HG03108 (cell line): ENCODE data around the gene XYLT1.

Experiments
- ATAC-seq: cut with Tn5 transposase; IDR thresholded peaks from one replicate; pipeline ENCODE4 v1.9.1; 2021; ENCODE audit warnings: moderate library complexity; ENCODE audit not compliant: unreplicated experiment

Gene XYLT1

GRCh38 chr16:17459903-17460521 is 10.7 kb downstream of the XYLT1 start:
- no peak for ATAC-seq

DNA sequence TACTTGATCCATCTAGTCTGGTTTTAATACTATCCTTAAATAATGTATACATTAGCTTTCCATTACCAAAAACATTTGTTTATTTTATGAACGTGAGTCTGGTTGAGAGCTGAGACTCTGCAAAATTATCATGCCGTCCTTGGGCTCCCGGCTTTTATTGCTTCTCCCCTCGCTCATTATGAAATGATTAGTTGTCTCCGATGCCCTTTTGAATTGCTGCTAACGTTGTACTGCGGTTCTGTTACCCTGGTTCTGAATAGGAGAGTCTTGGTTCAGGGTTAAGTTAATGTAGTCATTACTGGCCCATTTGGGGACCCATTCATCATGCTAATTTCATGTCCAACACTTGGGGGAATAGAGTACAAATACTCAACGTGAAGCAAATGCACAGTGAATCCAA is 12.8 kb downstream of the XYLT1 start:
- no peak for ATAC-seq

DNA sequence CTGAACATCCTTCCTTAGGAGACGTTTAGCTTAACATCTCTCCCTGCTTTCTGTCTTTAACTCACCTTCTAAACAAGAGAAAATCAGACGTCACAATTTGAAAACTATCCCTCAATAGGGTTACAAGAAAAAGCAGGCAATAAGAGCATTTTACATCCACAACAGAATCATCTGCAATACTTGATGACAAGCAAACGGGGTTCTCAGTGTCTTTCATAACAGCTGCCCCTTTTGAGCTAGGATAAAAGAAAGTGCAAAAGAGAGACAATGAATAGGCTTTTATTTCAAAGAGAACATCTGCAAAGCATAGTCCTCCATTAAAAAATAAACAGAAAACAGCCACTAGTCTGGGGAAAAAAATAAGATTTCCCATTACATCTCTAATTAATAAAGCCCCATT is 13.2 kb downstream of the XYLT1 start:
- no peak for ATAC-seq

DNA sequence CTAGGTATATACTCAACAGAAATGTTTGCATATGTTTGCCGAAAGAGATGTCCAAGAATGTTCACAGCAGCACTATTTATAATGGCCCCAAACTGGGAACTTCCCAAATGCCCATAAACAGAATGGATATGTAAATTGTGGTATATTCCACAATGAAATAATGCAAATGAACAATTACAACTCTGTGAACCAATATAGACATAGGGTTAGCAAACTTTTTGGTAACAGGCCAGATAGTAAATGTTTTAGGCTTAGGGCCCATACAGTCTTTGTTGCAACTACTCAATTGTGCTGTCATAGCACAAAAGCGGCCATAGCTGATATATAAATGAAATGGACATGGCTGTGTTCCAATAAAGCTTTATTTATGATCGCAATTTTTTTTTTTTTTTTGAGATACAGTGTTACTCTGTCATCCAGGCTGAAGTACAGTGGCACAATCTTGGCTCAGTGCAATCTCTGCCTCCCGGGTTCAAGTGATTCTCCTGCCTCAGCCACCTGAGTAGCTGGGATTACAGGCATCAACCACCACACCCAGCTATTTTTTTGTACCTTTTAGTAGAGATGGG is 16.5 kb downstream of the XYLT1 start:
- no peak for ATAC-seq

GRCh38 chr16:17453364-17454038 is 17.3 kb downstream of the XYLT1 start:
- no peak for ATAC-seq

DNA sequence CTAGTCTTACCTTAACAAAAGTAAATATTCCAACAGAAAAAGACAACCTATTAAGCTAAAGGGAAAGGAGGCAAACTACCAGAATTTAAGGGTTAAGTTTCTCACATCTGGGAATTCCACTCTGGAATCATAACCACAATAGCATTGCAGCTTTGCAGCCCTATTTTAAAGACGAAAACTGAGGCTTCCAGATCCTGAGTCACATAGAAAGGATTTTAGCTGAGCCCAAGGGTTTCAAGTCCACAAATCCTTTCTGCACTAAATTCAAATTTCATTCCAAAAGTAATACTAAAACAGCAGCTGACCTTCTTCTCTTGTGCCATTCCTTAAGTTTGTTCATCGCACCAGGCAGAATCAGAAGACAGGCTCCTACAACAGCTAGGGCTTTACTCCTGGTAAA is 17.8 kb downstream of the XYLT1 start:
- no peak for ATAC-seq

- ATAC-seq = no peak
Measured at GRCh38 chr16:17451843-17452242, 18.9 kb downstream of the XYLT1 start.

- ATAC-seq = no peak
Measured at GRCh38 chr16:17450291-17450690, 20.5 kb downstream of the XYLT1 start.

GRCh38 chr16:17448640-17449638 is 21.8 kb downstream of the XYLT1 start:
- ATAC-seq = no peak

- ATAC-seq = no peak
Measured at GRCh38 chr16:17447101-17447569, 23.6 kb downstream of the XYLT1 start.

DNA sequence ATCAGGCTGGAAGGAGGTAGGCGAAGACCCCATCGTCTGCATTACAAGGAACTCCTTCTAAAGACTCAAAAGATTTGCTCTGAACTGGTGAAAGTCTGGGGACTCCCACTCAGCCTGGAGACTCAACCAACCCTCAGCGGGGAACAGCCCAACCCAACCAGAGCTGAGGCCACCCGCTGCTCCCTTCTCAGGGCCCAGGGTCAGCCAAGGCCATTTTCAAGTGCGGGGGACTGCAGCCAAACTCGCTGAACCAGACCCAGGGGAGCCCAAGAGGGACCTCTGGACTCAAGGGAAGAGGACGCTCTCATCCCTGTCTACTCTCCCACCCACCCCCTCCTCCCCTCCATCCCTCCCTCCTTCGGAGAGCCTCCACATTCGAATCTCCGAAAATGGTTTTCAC is 24.1 kb downstream of the XYLT1 start:
- no peak for ATAC-seq

DNA sequence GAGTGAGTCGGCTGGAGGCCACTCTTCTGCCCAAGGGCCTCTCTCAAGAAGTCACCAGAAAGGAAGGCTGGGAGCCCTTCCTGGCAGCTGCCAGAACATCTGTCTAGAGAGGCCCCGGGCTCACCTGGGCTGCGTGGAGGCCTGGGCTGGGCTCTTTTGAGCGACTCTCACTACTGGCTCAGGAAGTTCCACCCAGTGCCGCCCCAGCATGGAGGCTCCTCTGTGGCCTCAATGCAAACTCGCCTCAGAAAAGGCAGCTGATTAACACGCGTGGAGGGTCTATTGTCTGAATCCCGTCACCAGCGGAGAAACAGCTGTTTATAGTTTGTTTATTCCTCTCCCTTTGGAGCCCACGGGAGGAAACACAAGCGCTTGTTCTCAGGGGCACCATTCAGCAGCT is 25.3 kb downstream of the XYLT1 start:
- ATAC-seq = no peak

DNA sequence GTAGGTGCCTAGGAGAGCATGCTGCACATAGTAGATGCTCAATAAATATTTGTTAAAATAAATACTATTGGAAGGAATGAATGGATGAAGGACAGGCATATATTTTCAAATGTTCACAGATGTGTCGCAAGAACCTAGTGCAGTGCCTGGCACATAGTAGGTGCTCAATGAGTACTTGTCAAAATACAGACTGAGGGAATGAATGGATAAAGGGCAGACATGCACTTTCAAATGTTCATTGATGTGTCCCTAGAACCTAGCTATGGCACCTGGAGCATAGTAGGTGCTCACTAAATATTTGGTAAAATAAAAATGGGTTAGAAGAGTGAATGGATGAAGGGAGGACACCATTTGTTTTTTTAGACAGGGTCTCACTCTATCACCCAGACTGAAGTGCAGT is 26.1 kb downstream of the XYLT1 start:
- ATAC-seq = no peak

GRCh38 chr16:17440131-17440530 is 30.6 kb downstream of the XYLT1 start:
- no peak for ATAC-seq

GRCh38 chr16:17439580-17439979 is 31.2 kb downstream of the XYLT1 start:
- no peak for ATAC-seq

DNA sequence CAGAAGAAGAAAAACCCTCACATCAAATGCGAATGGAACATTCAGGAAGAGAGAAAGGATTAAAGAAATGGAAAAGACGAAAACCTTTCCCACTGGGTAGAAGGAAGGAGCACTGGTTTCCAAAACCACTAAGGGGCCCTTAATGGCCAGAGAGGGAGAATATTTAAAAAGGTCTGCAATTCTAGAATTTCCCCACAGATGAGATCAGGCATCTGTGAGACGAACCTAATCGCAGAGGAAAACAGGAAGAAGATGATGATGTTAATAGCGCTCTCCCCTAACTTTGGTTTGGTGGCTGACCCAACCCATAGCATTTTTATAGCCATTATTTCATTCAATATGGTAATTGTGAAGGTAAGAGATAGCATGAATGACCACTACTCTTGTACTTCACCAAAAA is 32.8 kb downstream of the XYLT1 start:
- no peak for ATAC-seq

- ATAC-seq = no peak
Measured at GRCh38 chr16:17437127-17437720, 33.5 kb downstream of the XYLT1 start.

DNA sequence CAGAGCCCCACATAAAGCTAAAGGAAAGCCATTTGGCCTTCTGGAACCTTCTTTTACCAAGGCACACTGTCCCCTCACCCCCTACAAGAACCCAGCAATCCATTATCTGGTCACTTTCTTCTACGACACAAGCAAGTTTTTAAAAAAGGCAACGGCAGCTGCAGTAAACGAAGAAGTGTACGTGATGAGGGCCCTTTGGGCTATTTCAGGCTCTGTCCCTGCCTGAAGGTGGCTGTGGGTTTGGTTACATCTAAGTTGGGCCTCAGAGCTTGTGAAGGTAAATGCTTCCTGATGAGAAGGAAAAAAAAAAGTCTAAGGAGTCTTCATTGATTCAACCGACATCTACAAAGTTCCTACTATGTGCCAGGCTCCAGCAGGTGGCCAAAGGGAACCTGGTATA is 35.4 kb downstream of the XYLT1 start:
- no peak for ATAC-seq

DNA sequence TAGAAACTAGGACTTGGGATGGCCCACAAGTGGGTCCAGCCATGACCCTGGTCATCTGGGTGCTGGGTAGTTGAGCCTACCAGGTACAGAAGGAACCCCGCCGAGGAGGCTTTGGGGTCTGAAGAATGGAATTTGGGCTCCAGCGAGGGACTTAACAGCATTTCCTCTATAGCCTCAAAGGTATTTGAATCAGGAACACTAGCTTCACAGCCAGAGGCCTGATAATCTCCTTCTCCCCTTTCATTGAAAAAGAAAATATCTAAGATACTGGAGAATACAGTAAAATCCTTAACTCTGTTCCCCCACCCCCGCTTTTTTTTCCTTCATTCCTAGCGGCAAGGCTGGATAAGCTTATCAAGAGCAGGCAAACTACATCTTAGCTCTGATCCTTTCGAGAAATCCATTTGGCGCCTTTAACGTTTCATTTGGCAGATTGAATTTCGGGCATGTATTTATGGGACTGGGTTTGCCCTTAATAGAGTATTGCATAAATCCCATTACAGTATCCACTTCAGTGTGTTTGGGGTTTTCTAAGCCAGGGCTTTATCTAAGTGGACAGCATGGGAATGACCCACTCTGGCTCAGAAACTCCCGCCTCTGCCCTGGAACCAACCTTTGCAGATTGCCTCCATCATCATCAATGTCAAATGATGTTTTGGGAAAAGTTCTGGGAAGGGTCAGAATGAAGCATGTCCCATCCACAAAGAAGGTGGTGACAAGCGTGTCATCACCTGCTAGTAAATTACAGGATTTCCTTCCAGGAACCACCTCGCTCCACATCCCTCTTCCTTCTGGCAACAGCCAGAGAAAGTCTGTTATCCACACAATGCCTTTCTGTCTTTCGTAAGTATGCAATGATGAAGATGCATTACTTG is 36.9 kb downstream of the XYLT1 start:
- no peak for ATAC-seq
